ENCODE results near the gene ZG16B.

Gene ZG16B

DNA sequence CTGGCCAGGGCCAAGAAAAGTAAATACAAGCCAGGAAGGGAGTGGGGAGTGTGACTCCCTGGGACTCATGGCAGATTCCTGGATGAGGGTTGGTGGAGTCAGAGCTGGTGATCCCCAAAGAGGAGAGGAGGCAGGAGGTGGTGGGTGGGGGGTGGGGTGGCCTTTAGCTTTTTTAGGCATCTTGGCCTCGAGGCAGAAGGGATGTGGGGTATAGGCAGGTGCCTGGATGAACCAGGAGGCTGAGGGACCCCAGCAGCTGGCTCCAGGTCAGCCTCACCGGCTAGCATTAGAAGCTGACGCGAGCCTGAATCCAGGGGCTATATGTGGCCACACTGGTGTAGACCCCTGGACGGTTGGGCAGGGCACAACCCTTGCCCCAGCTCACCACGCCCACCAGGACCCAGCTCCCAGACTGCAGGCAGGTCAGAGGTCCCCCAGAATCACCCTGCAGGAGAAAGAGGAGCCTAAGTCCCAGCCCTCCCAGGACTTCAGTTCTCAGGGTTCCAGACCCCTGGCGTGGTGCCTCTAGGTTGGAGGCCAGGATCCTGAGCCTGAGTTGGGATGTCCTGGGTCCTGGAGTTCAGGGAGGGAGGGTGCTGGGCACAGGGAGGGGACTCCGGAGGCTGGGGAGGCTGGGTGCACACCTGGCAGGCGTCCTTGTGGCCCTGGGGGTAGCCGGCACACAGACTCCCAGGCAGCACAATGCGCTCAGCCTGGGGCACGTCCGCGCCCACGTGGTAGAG lies 45.6 kb upstream of the ZG16B start:
- Histone ChIP-seq H3K79me2 (ENCODE audit: insufficient read depth, low read length) (no peaks in the 10 kb centered on the region), H3K4me1 (ENCODE audit: insufficient read depth, low read length, poor library complexity, severe bottlenecking) (no peaks in the 10 kb centered on the region), H2AFZ (ENCODE audit: low read length) (no peak overlapping the region), H3K9me3 (ENCODE audit: insufficient read depth, low read depth, low read length) (no peaks in the 10 kb centered on the region), H3K4me3 (ENCODE audit: low read length, poor library complexity, severe bottlenecking) (no peak overlapping the region), H3K36me3 (ENCODE audit: insufficient read depth, low read length) (no peaks in the 10 kb centered on the region), H3K4me2 (ENCODE audit: low read depth, low read length, poor library complexity, severe bottlenecking) (no peak overlapping the region), H3K9ac (ENCODE audit: low read depth, low read length, poor library complexity, severe bottlenecking) (no peak overlapping the region), H4K20me1 (ENCODE audit: insufficient read depth, low read length, poor library complexity, severe bottlenecking) (no peaks in the 10 kb centered on the region), H3K9me2 (replicated peaks; ENCODE audit: low read depth, low read length) (no peaks in the 10 kb centered on the region), H3K27me3 (ENCODE audit: insufficient read depth, low read length, poor library complexity, severe bottlenecking) (no peaks in the 10 kb centered on the region), H3F3A (ENCODE audit: low read depth) (no peaks in the 10 kb centered on the region)
- no peak for TF ChIP-seq EZH2phosphoT487 (IDR thresholded peaks at IDR 0.05; ENCODE audit: borderline replicate concordance)
- TF ChIP-seq, protein P1, sequence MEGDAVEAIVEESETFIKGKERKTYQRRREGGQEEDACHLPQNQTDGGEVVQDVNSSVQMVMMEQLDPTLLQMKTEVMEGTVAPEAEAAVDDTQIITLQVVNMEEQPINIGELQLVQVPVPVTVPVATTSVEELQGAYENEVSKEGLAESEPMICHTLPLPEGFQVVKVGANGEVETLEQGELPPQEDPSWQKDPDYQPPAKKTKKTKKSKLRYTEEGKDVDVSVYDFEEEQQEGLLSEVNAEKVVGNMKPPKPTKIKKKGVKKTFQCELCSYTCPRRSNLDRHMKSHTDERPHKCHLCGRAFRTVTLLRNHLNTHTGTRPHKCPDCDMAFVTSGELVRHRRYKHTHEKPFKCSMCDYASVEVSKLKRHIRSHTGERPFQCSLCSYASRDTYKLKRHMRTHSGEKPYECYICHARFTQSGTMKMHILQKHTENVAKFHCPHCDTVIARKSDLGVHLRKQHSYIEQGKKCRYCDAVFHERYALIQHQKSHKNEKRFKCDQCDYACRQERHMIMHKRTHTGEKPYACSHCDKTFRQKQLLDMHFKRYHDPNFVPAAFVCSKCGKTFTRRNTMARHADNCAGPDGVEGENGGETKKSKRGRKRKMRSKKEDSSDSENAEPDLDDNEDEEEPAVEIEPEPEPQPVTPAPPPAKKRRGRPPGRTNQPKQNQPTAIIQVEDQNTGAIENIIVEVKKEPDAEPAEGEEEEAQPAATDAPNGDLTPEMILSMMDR (conservative IDR thresholded peaks at IDR 0.05; ENCODE audit: low read length), result no peak

DNA sequence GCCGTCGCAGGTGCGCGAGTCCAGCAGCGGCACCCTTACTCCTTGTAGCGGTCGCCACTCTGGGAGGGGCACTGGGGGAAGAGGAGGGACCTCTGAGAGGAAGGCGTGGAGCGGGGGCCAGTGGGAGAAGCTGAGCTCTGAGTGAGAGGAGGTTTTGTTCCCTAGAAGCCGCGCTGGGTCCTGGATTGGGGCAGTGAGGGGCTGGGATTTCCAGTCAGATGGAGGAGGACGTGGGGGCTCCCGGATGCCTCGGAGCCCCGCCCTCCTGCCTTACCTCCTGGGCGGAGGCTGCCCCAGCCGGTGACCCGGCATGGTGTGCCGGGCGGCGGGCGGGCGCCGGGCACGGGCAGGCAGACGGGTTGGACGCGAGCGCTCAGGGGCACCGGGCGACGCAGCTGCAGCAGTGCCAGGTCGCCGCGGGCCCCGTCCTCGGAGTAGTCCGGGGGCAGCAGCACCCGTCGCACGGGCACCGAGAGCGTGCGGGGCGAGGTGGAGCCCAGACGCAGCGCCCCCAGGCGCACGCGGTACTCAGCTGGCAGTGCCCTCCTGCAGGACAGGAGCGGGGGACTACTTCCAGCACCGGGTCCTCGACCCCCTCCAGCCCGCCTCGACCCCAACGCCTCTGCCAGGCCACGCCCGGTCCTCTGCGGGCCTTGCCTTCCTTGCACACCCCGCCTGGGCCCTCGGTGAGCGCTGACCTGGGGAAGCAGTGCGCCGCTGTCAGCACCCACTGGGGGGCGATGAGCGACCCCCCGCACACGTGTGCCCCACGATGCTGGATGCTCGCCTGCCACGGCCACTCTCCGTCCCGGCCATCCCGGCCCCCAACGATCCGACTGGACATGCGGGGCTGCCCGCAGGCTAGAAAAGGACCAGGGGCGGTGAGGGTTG lies 44.8 kb upstream of the ZG16B start:
- TF ChIP-seq, protein P1 (conservative IDR thresholded peaks at IDR 0.05; ENCODE audit: low read length), result no peak
- no peak for TF ChIP-seq EZH2phosphoT487 (IDR thresholded peaks at IDR 0.05; ENCODE audit: borderline replicate concordance)
- H3K27me3 ChIP-seq (ENCODE audit: insufficient read depth, low read length, poor library complexity, severe bottlenecking), result no peaks in the 10 kb centered on the region
- no peaks in the 10 kb centered on the region for H3K79me2 ChIP-seq (ENCODE audit: insufficient read depth, low read length)
- H3K4me1 ChIP-seq (ENCODE audit: insufficient read depth, low read length, poor library complexity, severe bottlenecking), result no peaks in the 10 kb centered on the region
- no peak overlapping the region for H3K4me3 ChIP-seq (ENCODE audit: low read length, poor library complexity, severe bottlenecking)
- H3K9me2 ChIP-seq (replicated peaks; ENCODE audit: low read depth, low read length), result no peaks in the 10 kb centered on the region
- no peaks in the 10 kb centered on the region for H3F3A ChIP-seq (ENCODE audit: low read depth)
- no peaks in the 10 kb centered on the region for H3K36me3 ChIP-seq (ENCODE audit: insufficient read depth, low read length)
- H3K9ac ChIP-seq (ENCODE audit: low read depth, low read length, poor library complexity, severe bottlenecking), result no peak overlapping the region
- H2AFZ ChIP-seq (ENCODE audit: low read length), result no peak overlapping the region
- no peak overlapping the region for H3K4me2 ChIP-seq (ENCODE audit: low read depth, low read length, poor library complexity, severe bottlenecking)
- H3K9me3 ChIP-seq (ENCODE audit: insufficient read depth, low read depth, low read length), result no peaks in the 10 kb centered on the region
- H4K20me1 ChIP-seq (ENCODE audit: insufficient read depth, low read length, poor library complexity, severe bottlenecking), result no peaks in the 10 kb centered on the region

DNA sequence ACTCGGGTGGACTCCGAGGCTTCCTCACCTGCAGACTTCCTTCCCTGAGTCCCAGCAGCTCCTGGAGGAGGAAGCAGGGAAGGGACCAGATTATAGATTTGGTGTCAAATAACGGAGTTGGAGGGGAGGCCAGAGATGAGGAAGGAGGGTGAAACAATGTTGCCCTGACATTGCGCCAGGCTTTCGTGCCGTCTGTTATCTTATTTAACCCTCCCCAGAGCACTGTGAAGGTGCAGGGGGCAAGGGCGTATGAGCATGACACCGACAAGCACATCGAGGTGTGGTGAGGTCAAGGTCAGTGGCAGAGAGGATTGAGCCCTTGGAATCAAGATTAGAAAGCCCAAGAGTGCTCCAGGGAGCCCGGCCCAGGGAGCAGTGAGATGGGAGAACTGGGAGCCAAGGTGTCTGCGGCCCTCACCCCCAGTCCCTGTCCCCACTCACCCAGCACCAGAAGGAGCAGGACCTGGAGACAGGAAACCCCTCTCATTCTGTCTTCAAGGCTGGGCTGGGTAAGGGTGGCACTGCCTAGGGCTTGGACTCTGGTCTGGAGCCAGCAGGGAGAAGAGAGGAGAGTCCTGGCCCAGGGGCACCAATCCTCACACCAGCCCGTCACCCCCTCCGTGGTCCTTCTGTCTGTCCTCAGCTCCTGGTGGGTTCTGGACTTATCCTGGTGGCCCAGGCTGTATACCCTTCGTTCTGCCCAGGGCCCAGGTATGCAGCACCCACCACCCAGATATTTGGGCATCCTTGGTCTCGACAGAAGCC lies 43.9 kb upstream of the ZG16B start:
- H3K27me3 ChIP-seq (ENCODE audit: insufficient read depth, low read length, poor library complexity, severe bottlenecking), result no peaks in the 10 kb centered on the region
- H2AFZ ChIP-seq (ENCODE audit: low read length), result no peak overlapping the region
- no peaks in the 10 kb centered on the region for H3K79me2 ChIP-seq (ENCODE audit: insufficient read depth, low read length)
- no peaks in the 10 kb centered on the region for H3K9me2 ChIP-seq (replicated peaks; ENCODE audit: low read depth, low read length)
- no peaks in the 10 kb centered on the region for H3K9me3 ChIP-seq (ENCODE audit: insufficient read depth, low read depth, low read length)
- H4K20me1 ChIP-seq (ENCODE audit: insufficient read depth, low read length, poor library complexity, severe bottlenecking), result no peaks in the 10 kb centered on the region
- no peaks in the 10 kb centered on the region for H3K4me1 ChIP-seq (ENCODE audit: insufficient read depth, low read length, poor library complexity, severe bottlenecking)
- H3K36me3 ChIP-seq (ENCODE audit: insufficient read depth, low read length), result no peaks in the 10 kb centered on the region
- TF ChIP-seq, protein P1 (conservative IDR thresholded peaks at IDR 0.05; ENCODE audit: low read length), result no peak
- no peak for TF ChIP-seq EZH2phosphoT487 (IDR thresholded peaks at IDR 0.05; ENCODE audit: borderline replicate concordance)
- no peak overlapping the region for H3K4me2 ChIP-seq (ENCODE audit: low read depth, low read length, poor library complexity, severe bottlenecking)
- no peaks in the 10 kb centered on the region for H3F3A ChIP-seq (ENCODE audit: low read depth)
- H3K4me3 ChIP-seq (ENCODE audit: low read length, poor library complexity, severe bottlenecking), result no peak overlapping the region
- H3K9ac ChIP-seq (ENCODE audit: low read depth, low read length, poor library complexity, severe bottlenecking), result no peak overlapping the region

Data from Loucy (cell line).